ENCODE measurements around the gene CGNL1.

The CGNL1 gene

DNA sequence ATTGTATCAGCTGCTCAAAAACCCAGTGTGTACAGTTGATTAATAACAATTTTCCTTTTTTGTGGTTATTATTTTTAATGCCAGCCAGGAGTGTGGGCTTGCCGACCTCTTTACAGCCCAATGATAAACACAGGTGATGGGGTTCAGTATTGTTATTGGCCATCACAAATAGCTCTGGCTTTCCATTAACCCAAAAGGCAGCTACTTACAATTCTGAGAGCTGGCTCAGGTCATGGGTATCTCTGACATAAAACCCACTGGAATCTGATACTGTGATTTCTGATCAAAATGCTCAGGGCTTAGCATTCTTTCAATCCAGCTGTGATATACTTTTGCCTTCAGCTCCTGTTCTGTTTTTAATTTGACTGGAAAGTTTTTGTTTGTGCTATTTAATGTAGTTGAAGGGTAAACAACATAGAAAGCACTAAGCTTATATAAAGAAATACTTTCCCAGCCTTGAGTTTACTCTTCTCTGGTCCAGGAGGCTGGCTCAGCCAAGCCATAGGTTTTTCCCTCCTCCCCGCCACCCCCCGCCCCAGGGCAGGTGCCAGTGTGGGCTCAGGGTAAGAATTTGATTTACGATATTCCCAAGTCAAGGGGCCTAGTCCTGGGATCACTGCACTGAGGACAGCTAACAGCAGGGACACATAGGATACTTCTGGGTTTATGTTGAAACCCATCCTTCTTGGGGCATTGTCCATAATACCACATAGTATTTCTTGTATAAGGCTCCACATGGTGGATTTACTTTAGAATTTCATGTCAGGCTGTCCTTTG lies 161.4 kb downstream of the CGNL1 start:
- no peaks in the 10 kb centered on the region for H3K36me3 ChIP-seq (ENCODE audit: insufficient read depth)
- H3K79me2 ChIP-seq (ENCODE audit: insufficient read depth, low read depth) = no peaks in the 10 kb centered on the region
- no peaks in the 10 kb centered on the region for H3K27me3 ChIP-seq (ENCODE audit: insufficient read depth, low read depth)
- no peak overlapping the region for H2AFZ ChIP-seq (ENCODE audit: low read depth)
- H3K9ac ChIP-seq = no peak overlapping the region
- no peak for TF ChIP-seq CTCF (conservative IDR thresholded peaks at IDR 0.05; ENCODE audit: low read depth, low read length)
- H3K4me1 ChIP-seq (ENCODE audit: low read depth, poor library complexity, severe bottlenecking) = no peaks in the 10 kb centered on the region
- no peak overlapping the region for H3K27ac ChIP-seq
- no peak overlapping the region for H3K4me2 ChIP-seq
- H4K20me1 ChIP-seq (ENCODE audit: insufficient read depth) = no peaks in the 10 kb centered on the region
- no peak overlapping the region for H3K4me3 ChIP-seq (IDR thresholded peaks at IDR 0.05; ENCODE audit: insufficient read depth, low read depth, low read length)

- no peaks in the 10 kb centered on the region for H3K79me2 ChIP-seq (ENCODE audit: insufficient read depth, low read depth)
- H3K4me3 ChIP-seq (IDR thresholded peaks at IDR 0.05; ENCODE audit: insufficient read depth, low read depth, low read length) = no peak overlapping the region
- no peak for TF ChIP-seq CTCF (conservative IDR thresholded peaks at IDR 0.05; ENCODE audit: low read depth, low read length)
- H3K4me2 ChIP-seq = no peak overlapping the region
- no peak overlapping the region for H3K27ac ChIP-seq
- no peak overlapping the region for H3K9ac ChIP-seq
- H2AFZ ChIP-seq (ENCODE audit: low read depth) = no peak overlapping the region
- no peaks in the 10 kb centered on the region for H3K4me1 ChIP-seq (ENCODE audit: low read depth, poor library complexity, severe bottlenecking)
- no peaks in the 10 kb centered on the region for H3K27me3 ChIP-seq (ENCODE audit: insufficient read depth, low read depth)
- no peaks in the 10 kb centered on the region for H4K20me1 ChIP-seq (ENCODE audit: insufficient read depth)
- H3K36me3 ChIP-seq (ENCODE audit: insufficient read depth) = no peaks in the 10 kb centered on the region
Observed at GRCh38 chr15:57538265-57538529, 161.9 kb downstream of the CGNL1 start.

- H3K79me2 ChIP-seq (ENCODE audit: insufficient read depth, low read depth) = no peaks in the 10 kb centered on the region
- no peaks in the 10 kb centered on the region for H3K4me1 ChIP-seq (ENCODE audit: low read depth, poor library complexity, severe bottlenecking)
- no peak overlapping the region for H3K4me3 ChIP-seq (IDR thresholded peaks at IDR 0.05; ENCODE audit: insufficient read depth, low read depth, low read length)
- no peaks in the 10 kb centered on the region for H3K27me3 ChIP-seq (ENCODE audit: insufficient read depth, low read depth)
- no peak for TF ChIP-seq CTCF (conservative IDR thresholded peaks at IDR 0.05; ENCODE audit: low read depth, low read length)
- no peak overlapping the region for H2AFZ ChIP-seq (ENCODE audit: low read depth)
- H3K4me2 ChIP-seq = no peak overlapping the region
- H3K27ac ChIP-seq = no peak overlapping the region
- no peaks in the 10 kb centered on the region for H3K36me3 ChIP-seq (ENCODE audit: insufficient read depth)
- H4K20me1 ChIP-seq (ENCODE audit: insufficient read depth) = no peaks in the 10 kb centered on the region
- H3K9ac ChIP-seq = no peak overlapping the region
Observed at GRCh38 chr15:57538821-57539220, 162.5 kb downstream of the CGNL1 start.

- Histone ChIP-seq H3K9ac (no peak overlapping the region), H3K27me3 (ENCODE audit: insufficient read depth, low read depth) (no peaks in the 10 kb centered on the region), H3K36me3 (ENCODE audit: insufficient read depth) (no peaks in the 10 kb centered on the region)
Observed at GRCh38 chr15:57540211-57540610, 163.9 kb downstream of the CGNL1 start.

More at GRCh38 chr15:57540211-57540610, 163.9 kb downstream of the CGNL1 start:
- Histone ChIP-seq H4K20me1 (ENCODE audit: insufficient read depth) (no peaks in the 10 kb centered on the region), H3K79me2 (ENCODE audit: insufficient read depth, low read depth) (no peaks in the 10 kb centered on the region), H3K4me3 (IDR thresholded peaks at IDR 0.05; ENCODE audit: insufficient read depth, low read depth, low read length) (no peak overlapping the region), H2AFZ (ENCODE audit: low read depth) (no peak overlapping the region), H3K4me2 (no peak overlapping the region), H3K27ac (no peak overlapping the region), H3K4me1 (ENCODE audit: low read depth, poor library complexity, severe bottlenecking) (no peaks in the 10 kb centered on the region)
- no peak for TF ChIP-seq CTCF (conservative IDR thresholded peaks at IDR 0.05; ENCODE audit: low read depth, low read length)

All from KMS-11 (cell line).